Omental fat pad (tissue), 4 donors: Measurements from ENCODE around the gene PLAAT2. TPM values are rescaled to one million over a fixed set of nuclear protein-coding genes. Genes with fewer than 3 reads are reported as not detected.
A peak's percentile ranks its signal among the peaks of the same experiment; 100 is the strongest.
"Not testable (repeated sequence)": the region's sequence is repeated elsewhere in the genome, so short reads cannot be mapped to it uniquely, and the experiment has no call there.

Experiments
- ATAC-seq: fragments of 150-250 bp; one replicate; pipeline ENCODE4 v1.9.1; 2016; ENCODE audit warnings: mild to moderate bottlenecking, moderate library complexity; ENCODE audit not compliant: low FRiP score
- DNase-seq: peaks from one replicate; pipeline ENCODE4 v3.0.0-alpha.2; 2019; ENCODE audit warnings: low spot score
- CTCF ChIP-seq, 3 donors: fragments of 450-650 bp; IDR thresholded peaks; one replicate each; pipeline ENCODE4 v1.5.1; 2016 to 2017; ENCODE audit warnings: antibody characterized with exemption in 3 of 3, mild to moderate bottlenecking in 3 of 3, moderate library complexity in 2 of 3
- total RNA-seq, 4 donors: library from RNA; depleted of rRNA; stranded (reverse); fragments of >200 nt; gene quantifications; one replicate each; pipeline ENCODE4 v1.1.0, GENCODE V29; 2016

The PLAAT2 gene
- total RNA-seq, 4 donors from 2014 or later, result 0.65 TPM; not detected in 3

GRCh38 chr11:63547061-63547460, 16.1 kb downstream of the PLAAT2 start:
- ATAC-seq (no peak), DNase-seq (no peak)
- no peak for TF ChIP-seq CTCF (IDR thresholded peaks at IDR 0.05)

- TF ChIP-seq CTCF (IDR thresholded peaks at IDR 0.05), result no peak
- DNase-seq, result no peak
- no peak for ATAC-seq
Measured at GRCh38 chr11:63543711-63544110, 19.5 kb downstream of the PLAAT2 start.

- peak; percentile 67 for ATAC-seq
- DNase-seq, result not testable (repeated sequence)
Measured at GRCh38 chr11:63542506-63542905, 20.7 kb downstream of the PLAAT2 start.

GRCh38 chr11:63537293-63538101, 25.7 kb downstream of the PLAAT2 start:
- no peak for DNase-seq
- peak; percentile 86 for ATAC-seq
- TF ChIP-seq CTCF (IDR thresholded peaks at IDR 0.05), result no peak

- peak; percentile 41 for ATAC-seq
- DNase-seq, result no peak
- TF ChIP-seq CTCF (IDR thresholded peaks at IDR 0.05), result no peak
Measured at GRCh38 chr11:63536669-63537292, 26.4 kb downstream of the PLAAT2 start, which contains the start of gene PLAAT4. Gene PLAAT4 (plus strand): TSS chr11:63536808. CDS start chr11:63536869, 61 bp downstream.

- no peak for ATAC-seq
- TF ChIP-seq CTCF (IDR thresholded peaks at IDR 0.05), result no peak
- no peak for DNase-seq
Measured at GRCh38 chr11:63535734-63536133, 27.4 kb downstream of the PLAAT2 start.

- no peak for DNase-seq
- no peak for TF ChIP-seq CTCF (IDR thresholded peaks at IDR 0.05)
- no peak for ATAC-seq
Measured at GRCh38 chr11:63534895-63535461, 28.2 kb downstream of the PLAAT2 start.
